ENCODE results near the gene EGFR. TPM values are rescaled to one million over a fixed set of nuclear protein-coding genes. Genes with fewer than 3 reads are reported as not detected.

Gene EGFR
- total RNA-seq, 1 donor from 2014 or later, result 67.2 TPM

DNA sequence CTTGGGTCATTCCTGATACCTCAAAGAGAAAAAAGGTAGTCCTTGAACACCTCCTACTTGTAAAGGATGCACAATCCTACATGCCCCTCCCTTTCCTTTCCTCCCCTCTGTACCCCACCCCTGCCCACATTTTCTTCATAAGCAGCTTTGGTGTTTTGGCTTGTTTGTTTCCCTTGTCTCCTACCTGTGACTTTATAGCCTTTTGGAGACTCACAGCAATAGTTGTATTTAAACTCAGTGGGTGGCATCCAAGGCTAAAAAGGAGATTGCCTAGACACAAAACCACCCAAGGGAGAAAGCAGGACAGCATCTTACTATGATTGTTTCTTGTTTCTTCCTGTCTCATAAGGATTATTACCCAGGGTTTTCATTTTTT is 63.4 kb downstream of the EGFR start:
- TF ChIP-seq, protein P1, sequence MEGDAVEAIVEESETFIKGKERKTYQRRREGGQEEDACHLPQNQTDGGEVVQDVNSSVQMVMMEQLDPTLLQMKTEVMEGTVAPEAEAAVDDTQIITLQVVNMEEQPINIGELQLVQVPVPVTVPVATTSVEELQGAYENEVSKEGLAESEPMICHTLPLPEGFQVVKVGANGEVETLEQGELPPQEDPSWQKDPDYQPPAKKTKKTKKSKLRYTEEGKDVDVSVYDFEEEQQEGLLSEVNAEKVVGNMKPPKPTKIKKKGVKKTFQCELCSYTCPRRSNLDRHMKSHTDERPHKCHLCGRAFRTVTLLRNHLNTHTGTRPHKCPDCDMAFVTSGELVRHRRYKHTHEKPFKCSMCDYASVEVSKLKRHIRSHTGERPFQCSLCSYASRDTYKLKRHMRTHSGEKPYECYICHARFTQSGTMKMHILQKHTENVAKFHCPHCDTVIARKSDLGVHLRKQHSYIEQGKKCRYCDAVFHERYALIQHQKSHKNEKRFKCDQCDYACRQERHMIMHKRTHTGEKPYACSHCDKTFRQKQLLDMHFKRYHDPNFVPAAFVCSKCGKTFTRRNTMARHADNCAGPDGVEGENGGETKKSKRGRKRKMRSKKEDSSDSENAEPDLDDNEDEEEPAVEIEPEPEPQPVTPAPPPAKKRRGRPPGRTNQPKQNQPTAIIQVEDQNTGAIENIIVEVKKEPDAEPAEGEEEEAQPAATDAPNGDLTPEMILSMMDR (IDR thresholded peaks at IDR 0.05; ENCODE audit: insufficient read depth, low read length, poor library complexity, severe bottlenecking), result no peak
- H3K4me3 ChIP-seq (ENCODE audit: low read depth, low read length), result no peak overlapping the region
- no peaks in the 10 kb centered on the region for H3K36me3 ChIP-seq (ENCODE audit: control insufficient read depth, insufficient read depth, low read length)
- no peaks in the 10 kb centered on the region for H3K27me3 ChIP-seq (ENCODE audit: control insufficient read depth, insufficient read depth, low read length)
- no peak for DNase-seq (ENCODE audit: low read depth)

DNA sequence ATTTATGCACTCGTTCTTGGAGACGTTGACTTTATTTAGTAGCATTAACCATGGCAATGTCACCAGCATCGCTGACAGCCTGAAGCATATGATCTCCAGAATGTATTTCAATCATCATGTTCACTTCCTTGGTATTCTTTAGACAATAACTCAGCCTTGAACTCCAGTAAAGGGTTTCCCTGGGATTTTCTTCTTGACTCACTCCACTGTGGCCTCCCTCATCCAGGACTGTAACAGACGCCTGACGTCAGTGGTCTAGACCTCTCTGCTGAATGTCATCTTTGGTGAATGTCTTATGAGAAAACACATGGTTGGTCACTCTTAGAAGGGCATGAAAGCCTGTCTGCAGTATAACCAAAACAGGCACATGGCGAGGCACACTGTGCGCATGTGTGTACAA is 64.4 kb downstream of the EGFR start:
- TF ChIP-seq, protein P1 (IDR thresholded peaks at IDR 0.05; ENCODE audit: insufficient read depth, low read length, poor library complexity, severe bottlenecking), result no peak
- Histone ChIP-seq H3K4me3 (ENCODE audit: low read depth, low read length) (no peak overlapping the region), H3K36me3 (ENCODE audit: control insufficient read depth, insufficient read depth, low read length) (no peaks in the 10 kb centered on the region), H3K27me3 (ENCODE audit: control insufficient read depth, insufficient read depth, low read length) (no peaks in the 10 kb centered on the region)
- no peak for DNase-seq (ENCODE audit: low read depth)

DNA sequence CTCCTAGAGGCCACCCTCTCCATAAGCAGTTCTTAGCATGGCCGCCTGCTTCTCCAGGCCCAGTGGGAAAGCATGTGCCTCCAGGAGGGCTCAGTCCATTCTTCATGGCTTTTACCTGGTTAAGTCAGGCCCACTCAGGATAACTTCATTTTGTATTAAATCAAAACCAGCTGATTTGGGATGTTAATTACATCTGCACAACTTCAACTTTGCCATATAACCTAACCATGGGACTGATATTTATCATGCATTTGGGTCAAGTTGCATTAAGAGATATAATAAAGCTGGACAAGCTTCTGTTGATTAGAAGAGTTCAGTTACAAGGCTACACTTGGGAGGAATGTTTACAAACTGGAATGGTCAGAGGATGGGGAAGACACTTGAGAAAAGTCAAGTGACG is 65.5 kb downstream of the EGFR start:
- TF ChIP-seq, protein P1 (IDR thresholded peaks at IDR 0.05; ENCODE audit: insufficient read depth, low read length, poor library complexity, severe bottlenecking), result no peak
- Histone ChIP-seq H3K36me3 (ENCODE audit: control insufficient read depth, insufficient read depth, low read length) (no peaks in the 10 kb centered on the region), H3K27me3 (ENCODE audit: control insufficient read depth, insufficient read depth, low read length) (no peaks in the 10 kb centered on the region), H3K4me3 (ENCODE audit: low read depth, low read length) (no peak overlapping the region)
- no peak for DNase-seq (ENCODE audit: low read depth)

DNA sequence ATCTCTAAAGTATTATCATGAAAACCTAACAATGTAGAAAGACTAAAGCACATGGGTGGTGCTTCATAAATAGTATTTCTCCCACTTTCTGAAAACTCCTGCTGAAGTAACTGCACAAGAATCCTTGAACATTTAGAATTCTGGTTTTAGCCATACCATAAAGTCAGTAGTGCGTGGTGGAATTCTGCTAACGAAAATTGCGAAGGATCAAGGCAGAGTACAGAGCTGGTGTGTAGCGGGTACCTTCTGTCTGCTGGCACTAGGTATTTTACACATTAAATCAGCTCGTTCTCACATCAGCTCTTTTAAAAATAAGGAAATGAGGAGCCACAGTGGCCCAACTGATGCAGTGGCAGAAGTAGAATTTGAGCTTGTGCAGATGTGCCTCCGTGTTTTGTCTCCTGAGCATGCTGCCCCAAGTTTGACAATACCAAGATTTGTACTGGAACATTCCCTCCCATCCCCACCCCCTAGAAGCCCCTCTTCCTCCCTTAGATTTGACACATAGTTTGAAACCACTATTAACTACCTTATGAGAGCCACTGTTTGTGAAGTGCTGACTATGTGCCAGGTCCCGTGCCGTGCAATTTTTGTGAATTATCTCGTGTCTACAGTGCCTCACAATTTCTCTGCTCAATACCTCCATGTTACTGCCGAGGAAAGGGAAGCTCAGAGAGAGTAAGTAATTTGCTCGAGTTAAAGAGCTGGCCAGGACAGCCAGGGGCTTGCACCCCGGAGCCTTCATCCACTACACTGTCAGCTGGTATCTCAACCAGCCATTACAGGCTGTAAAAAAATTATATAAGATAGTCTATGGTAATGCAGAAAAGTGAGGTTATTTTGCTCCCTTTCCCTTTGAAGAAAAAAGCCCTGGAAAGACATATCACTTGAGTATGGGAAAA is 66.9 kb downstream of the EGFR start:
- DNase-seq (ENCODE audit: low read depth), result no peak
- no peaks in the 10 kb centered on the region for H3K27me3 ChIP-seq (ENCODE audit: control insufficient read depth, insufficient read depth, low read length)
- H3K36me3 ChIP-seq (ENCODE audit: control insufficient read depth, insufficient read depth, low read length), result no peaks in the 10 kb centered on the region
- TF ChIP-seq, protein P1 (IDR thresholded peaks at IDR 0.05; ENCODE audit: insufficient read depth, low read length, poor library complexity, severe bottlenecking), result no peak
- no peak overlapping the region for H3K4me3 ChIP-seq (ENCODE audit: low read depth, low read length)

DNA sequence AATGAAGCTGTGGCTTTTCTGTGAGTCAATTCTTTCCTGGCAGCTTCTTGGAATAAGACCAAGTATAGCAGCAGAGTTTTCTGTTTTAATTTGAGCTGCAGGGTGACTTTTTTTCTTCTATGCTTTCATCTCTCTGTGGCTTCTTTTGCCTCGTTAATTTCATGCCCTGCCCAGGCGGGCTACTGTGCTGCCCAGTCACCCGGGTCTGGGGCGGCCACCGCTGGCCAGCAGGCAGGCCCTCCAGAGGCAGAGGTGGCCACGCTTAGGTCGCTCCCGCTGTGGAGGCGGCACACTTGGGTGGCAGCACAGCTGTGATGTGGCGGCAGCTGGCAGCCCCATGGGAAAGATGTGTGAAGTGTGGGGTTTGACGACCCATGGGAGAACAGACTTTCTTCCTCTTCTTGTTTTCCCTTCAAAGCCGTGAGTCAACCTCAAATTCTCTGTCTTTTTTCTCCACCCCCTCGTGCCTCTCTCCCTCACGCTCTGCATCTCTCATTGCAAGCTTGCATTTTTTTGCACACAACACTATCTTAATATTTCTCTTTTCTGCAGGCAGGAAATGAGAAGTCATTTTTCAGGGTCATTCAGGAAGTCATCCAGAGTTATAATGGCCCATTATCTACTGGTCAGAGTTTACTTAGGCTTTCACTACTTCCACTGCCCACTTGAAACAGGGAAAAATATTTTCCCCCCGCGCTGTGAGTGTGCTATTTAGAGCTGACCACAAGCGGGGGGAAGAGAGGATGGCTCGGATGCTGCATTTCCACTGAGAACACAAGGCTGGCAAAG is 67.8 kb downstream of the EGFR start:
- TF ChIP-seq, protein P1 (IDR thresholded peaks at IDR 0.05; ENCODE audit: insufficient read depth, low read length, poor library complexity, severe bottlenecking), result no peak
- H3K36me3 ChIP-seq (ENCODE audit: control insufficient read depth, insufficient read depth, low read length), result no peaks in the 10 kb centered on the region
- H3K4me3 ChIP-seq (ENCODE audit: low read depth, low read length), result no peak overlapping the region
- H3K27me3 ChIP-seq (ENCODE audit: control insufficient read depth, insufficient read depth, low read length), result no peaks in the 10 kb centered on the region
- DNase-seq (ENCODE audit: low read depth), result peak; percentile 86
